ENCODE measurements around the gene COG2. TPM values are rescaled to one million over a fixed set of nuclear protein-coding genes. Genes with fewer than 3 reads are reported as not detected.

Gene COG2
- total and polyA plus RNA-seq, 2 of the 13 experiments (the other 11 are each of a cell fraction or from before 2014, with no cell fraction given), result 16.8 to 36.3 TPM

DNA sequence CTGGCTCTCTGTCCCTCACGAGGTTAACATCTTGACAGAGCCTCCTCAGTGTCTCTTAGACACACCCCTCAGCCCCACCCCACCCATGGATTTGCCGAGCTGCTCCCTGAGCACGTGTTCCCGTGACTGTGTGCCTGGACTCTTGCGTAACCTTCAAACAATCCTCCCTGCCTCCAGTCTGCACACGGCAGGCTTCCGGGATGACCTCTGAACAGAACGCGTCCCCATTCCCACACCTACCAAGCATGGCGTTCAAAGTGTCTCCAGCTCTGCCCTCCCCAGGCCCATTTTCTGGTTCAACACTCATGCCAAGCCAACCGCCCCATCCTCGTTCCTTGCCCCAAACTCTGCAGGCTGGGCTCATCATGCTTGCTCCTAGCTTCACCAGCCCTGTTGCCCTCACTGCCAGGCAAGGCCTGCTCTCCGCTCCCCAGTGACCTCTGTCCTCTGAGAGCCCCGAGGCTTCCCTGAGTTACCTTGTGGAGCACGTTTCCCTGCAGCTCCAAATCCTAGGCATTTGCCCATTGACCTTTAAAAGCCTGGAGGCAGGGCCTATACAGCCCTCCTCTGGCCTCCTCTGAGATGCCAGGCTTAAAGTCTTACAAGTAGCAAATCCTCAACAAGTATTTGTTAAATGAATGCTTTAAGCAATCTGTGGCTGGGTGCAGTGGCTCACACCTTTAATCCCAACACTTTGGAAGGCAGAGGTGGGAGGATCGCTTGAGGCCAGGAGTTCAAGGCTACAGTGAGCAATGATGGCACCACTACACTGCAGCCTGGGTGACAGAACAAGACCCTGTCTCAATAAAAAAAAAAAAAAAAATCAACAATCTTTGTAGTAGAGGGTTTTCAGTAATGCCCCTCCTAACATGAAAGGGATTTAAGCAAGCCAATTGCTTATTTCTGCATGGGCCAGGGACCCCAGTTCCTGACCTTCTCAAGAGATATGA is 66.6 kb downstream of the COG2 start:
- BruUV-seq (replicated peaks), result no TSS peak
- WGBS (ENCODE audit: low lambda C conversion rate), result under 1% methylated on average over 16 of the region's 16 CpGs
- H3K36me3 ChIP-seq (replicated peaks in 1 of 2; ENCODE audit: control insufficient read depth in 1 of 2, insufficient read depth in 2 of 2, low read length in 2 of 2), result peaks cover 32 to 61% of the 10 kb centered on the region in 2 experiments
- no peaks in the 10 kb centered on the region for H3K9me3 ChIP-seq (ENCODE audit: low read length)
- ChIA-PET POLR2A (interaction anchor here (0.8 to 7.7 kb wide), 12 partner anchors 20 to 160 kb away, joined by 3 to 84 read pairs (median 4); partner anchors contain the start of genes C1orf198 and COG2), CTCF (ENCODE audit: low intra/inter-chr PET ratio, low total read pairs) (no interaction called here)
- in situ Hi-C loops (cut with HindIII; ENCODE audit: extremely low pct_ligation_motif_present, low pct_unique_long_range_greater_than_20kb) (no loop called here), intact Hi-C loops (cut with micrococcal nuclease; ENCODE audit: unreplicated experiment) (loop anchor here (1.0 kb wide), 1 partner anchor 67 kb away; the partner anchor contains the start of gene COG2)
- DNase-seq (ENCODE audit: low spot score), result peak; percentile 94
- peaks cover 94% of the 10 kb centered on the region for H4K20me1 ChIP-seq (ENCODE audit: insufficient read depth, low read length)
- H3K27me3 ChIP-seq (ENCODE audit: control insufficient read depth in 1 of 2, insufficient read depth in 2 of 2, low read length in 2 of 2), result peaks cover 0 to 2% of the 10 kb centered on the region in 2 experiments; a peak in 1 of 5 replicates
- H2AFZ ChIP-seq (ENCODE audit: low read length), result no peak overlapping the region
- peaks cover 86% of the 10 kb centered on the region for H3K79me2 ChIP-seq (ENCODE audit: insufficient read depth, low read length)
- FAIRE-seq, result peak; percentile 94
- peaks cover 83% of the 10 kb centered on the region for H3K4me1 ChIP-seq (ENCODE audit: insufficient read depth, low read length)
- peak; percentile 67 for ATAC-seq
- peak overlapping the region; percentile 83 to 92 (median 90) for H3K4me3 ChIP-seq (replicated peaks in 1 of 3; ENCODE audit: insufficient read depth in 1 of 3, low read depth in 2 of 3, low read length in 3 of 3)
- H3K4me2 ChIP-seq (ENCODE audit: low read depth, low read length), result peak overlapping the region; percentile 97
- peak overlapping the region; percentile 91 for H3K9ac ChIP-seq (ENCODE audit: insufficient read depth, low read depth, low read length)
- peak overlapping the region; percentile 93 for H3K27ac ChIP-seq (ENCODE audit: extremely low read length, insufficient read depth, low read length)
- TF ChIP-seq, protein P1, sequence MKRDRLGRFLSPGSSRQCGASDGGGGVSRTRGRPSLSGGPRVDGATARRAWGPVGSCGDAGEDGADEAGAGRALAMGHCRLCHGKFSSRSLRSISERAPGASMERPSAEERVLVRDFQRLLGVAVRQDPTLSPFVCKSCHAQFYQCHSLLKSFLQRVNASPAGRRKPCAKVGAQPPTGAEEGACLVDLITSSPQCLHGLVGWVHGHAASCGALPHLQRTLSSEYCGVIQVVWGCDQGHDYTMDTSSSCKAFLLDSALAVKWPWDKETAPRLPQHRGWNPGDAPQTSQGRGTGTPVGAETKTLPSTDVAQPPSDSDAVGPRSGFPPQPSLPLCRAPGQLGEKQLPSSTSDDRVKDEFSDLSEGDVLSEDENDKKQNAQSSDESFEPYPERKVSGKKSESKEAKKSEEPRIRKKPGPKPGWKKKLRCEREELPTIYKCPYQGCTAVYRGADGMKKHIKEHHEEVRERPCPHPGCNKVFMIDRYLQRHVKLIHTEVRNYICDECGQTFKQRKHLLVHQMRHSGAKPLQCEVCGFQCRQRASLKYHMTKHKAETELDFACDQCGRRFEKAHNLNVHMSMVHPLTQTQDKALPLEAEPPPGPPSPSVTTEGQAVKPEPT (CRISPR knock-in tag; IDR thresholded peaks at IDR 0.05; ENCODE audit: low read depth), result no peak
- TF ChIP-seq, protein P2, sequence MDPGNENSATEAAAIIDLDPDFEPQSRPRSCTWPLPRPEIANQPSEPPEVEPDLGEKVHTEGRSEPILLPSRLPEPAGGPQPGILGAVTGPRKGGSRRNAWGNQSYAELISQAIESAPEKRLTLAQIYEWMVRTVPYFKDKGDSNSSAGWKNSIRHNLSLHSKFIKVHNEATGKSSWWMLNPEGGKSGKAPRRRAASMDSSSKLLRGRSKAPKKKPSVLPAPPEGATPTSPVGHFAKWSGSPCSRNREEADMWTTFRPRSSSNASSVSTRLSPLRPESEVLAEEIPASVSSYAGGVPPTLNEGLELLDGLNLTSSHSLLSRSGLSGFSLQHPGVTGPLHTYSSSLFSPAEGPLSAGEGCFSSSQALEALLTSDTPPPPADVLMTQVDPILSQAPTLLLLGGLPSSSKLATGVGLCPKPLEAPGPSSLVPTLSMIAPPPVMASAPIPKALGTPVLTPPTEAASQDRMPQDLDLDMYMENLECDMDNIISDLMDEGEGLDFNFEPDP (CRISPR knock-in tag; conservative IDR thresholded peaks at IDR 0.05), result no peak
- TF ChIP-seq ZIK1 (CRISPR knock-in tag; IDR thresholded peaks at IDR 0.05; ENCODE audit: borderline replicate concordance, low read depth) (no peak), ZFP36L1 (CRISPR knock-in tag; IDR thresholded peaks at IDR 0.05) (peak; percentile 96), JUNB (CRISPR knock-in tag; IDR thresholded peaks at IDR 0.05; ENCODE audit: borderline replicate concordance) (no peak), ZNF136 (CRISPR knock-in tag; IDR thresholded peaks at IDR 0.05; ENCODE audit: low read depth) (peak; percentile 81; the same call in 1 of the 2 replicates), ARNTL (CRISPR knock-in tag; IDR thresholded peaks at IDR 0.05) (peak; percentile 99), SOX5 (CRISPR knock-in tag; IDR thresholded peaks at IDR 0.05; ENCODE audit: borderline replicate concordance) (peak; percentile 95), GABPA (IDR thresholded peaks at IDR 0.05; ENCODE audit: low read depth, low read length) (no peak), GABPA (CRISPR knock-in tag; IDR thresholded peaks at IDR 0.05; ENCODE audit: low read depth) (peak; percentile 78), ZNF562 (CRISPR knock-in tag; IDR thresholded peaks at IDR 0.05; ENCODE audit: borderline replicate concordance) (no peak), KDM5B (CRISPR knock-in tag; IDR thresholded peaks at IDR 0.05; ENCODE audit: borderline replicate concordance) (peak; percentile 79; the same call in 1 of the 2 replicates), MAFF (IDR thresholded peaks at IDR 0.05; ENCODE audit: low read depth, low read length) (no peak), JARID2 (CRISPR knock-in tag; IDR thresholded peaks at IDR 0.05; ENCODE audit: insufficient replicate concordance) (no peak), XRCC5 (optimal IDR thresholded peaks at IDR 0.05; ENCODE audit: low read length) (no peak), ZNF678 (CRISPR knock-in tag; IDR thresholded peaks at IDR 0.05) (no peak), ETV5 (CRISPR knock-in tag; IDR thresholded peaks at IDR 0.05; ENCODE audit: borderline replicate concordance) (peak; percentile 94), SIX1 (CRISPR knock-in tag; IDR thresholded peaks at IDR 0.05; ENCODE audit: borderline replicate concordance) (peak; percentile 55; the same call in 1 of the 2 replicates), ZNF253 (CRISPR knock-in tag; IDR thresholded peaks at IDR 0.05; ENCODE audit: borderline replicate concordance) (peak; percentile 89)
- TF ChIP-seq, protein P3, sequence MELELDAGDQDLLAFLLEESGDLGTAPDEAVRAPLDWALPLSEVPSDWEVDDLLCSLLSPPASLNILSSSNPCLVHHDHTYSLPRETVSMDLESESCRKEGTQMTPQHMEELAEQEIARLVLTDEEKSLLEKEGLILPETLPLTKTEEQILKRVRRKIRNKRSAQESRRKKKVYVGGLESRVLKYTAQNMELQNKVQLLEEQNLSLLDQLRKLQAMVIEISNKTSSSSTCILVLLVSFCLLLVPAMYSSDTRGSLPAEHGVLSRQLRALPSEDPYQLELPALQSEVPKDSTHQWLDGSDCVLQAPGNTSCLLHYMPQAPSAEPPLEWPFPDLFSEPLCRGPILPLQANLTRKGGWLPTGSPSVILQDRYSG (CRISPR knock-in tag; IDR thresholded peaks at IDR 0.05), result no peak
